GM13976 (cell line): ENCODE measurements around the gene CD300A.

Experiments
- DNase-seq: peaks from one replicate; pipeline ENCODE4 v3.0.0; 2012; ENCODE audit warnings: low spot score
- CTCF ChIP-seq: IDR thresholded peaks from 2 replicates; pipeline ENCODE4 v1.5.1; 2012; ENCODE audit warnings: borderline replicate concordance, mild to moderate bottlenecking; ENCODE audit not compliant: insufficient read depth; ENCODE audit errors: extremely low read depth, missing control alignments, control extremely low read depth
- in situ Hi-C: fragments of 300-500 bp; cut with MboI; formaldehyde crosslinking; loops from one replicate; pipeline ENCODE4 v1.12.0; 2022; ENCODE audit warnings: low sequenced_read_pairs, mixed read lengths, inconsistent platforms; ENCODE audit not compliant: unreplicated experiment

Gene CD300A

GRCh38 chr17:74527756-74528155 lies 61.3 kb downstream of the CD300A start:
- TF ChIP-seq CTCF, result no peak
- no peak for DNase-seq
- in situ Hi-C loops, result no loop called here

- DNase-seq, result peak; percentile 73
- in situ Hi-C loops, result no loop called here
- TF ChIP-seq CTCF, result no peak
These were observed 62.2 kb downstream of the CD300A start for GRCh38 chr17:74528491-74529199.

- in situ Hi-C loops, result no loop called here
- TF ChIP-seq CTCF, result no peak
- DNase-seq, result no peak
These were observed 62.8 kb downstream of the CD300A start for GRCh38 chr17:74529243-74529642.

GRCh38 chr17:74530831-74531150 lies 64.4 kb downstream of the CD300A start:
- in situ Hi-C loops, result no loop called here
- no peak for DNase-seq
- no peak for TF ChIP-seq CTCF

- no peak for TF ChIP-seq CTCF
- DNase-seq, result peak; percentile 35
- in situ Hi-C loops, result no loop called here
These were observed 64.9 kb downstream of the CD300A start, which contains the start of gene CD300LB for GRCh38 chr17:74531231-74531761. Gene CD300LB (minus strand): TSS chr17:74531475. CDS start chr17:74531350, 125 bp downstream.

- DNase-seq, result peak; percentile 23
- in situ Hi-C loops, result no loop called here
These were observed 65.7 kb downstream of the CD300A start for GRCh38 chr17:74532115-74532514.

More at GRCh38 chr17:74532115-74532514, 65.7 kb downstream of the CD300A start:
- TF ChIP-seq CTCF, result no peak
